Measurements from ENCODE around the gene MMP12. TPM values are rescaled to one million over a fixed set of nuclear protein-coding genes. Genes with fewer than 3 reads are reported as not detected.

The MMP12 gene
- total and polyA plus RNA-seq, 2 experiments from 2014 or later, result not detected

DNA sequence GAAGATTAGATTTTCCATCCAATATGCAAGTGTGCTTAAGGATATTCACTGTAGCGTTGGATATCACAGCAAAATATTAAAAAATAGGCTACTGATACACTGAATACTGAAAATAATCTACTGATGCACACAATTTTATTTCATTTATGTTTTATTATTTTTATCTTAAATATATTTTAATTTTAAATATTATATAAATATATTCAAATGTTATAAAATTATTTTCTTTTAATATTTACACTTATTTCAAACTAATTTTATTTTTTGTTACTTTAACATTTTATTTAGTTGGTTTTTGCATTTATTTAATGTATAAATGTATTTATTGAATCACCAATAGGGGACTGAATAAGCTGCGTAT lies 43.7 kb downstream of the MMP12 start:
- Histone ChIP-seq H3K36me3 (ENCODE audit: insufficient read depth) (no peaks in the 10 kb centered on the region), H2AFZ (no peak overlapping the region), H3K9me2 (ENCODE audit: insufficient read depth) (no peaks in the 10 kb centered on the region), H3K79me2 (replicated peaks; ENCODE audit: insufficient read depth) (no peaks in the 10 kb centered on the region), H3K4me1 (ENCODE audit: insufficient read depth) (peaks cover 8% of the 10 kb centered on the region), H4K20me1 (replicated peaks; ENCODE audit: insufficient read depth) (no peaks in the 10 kb centered on the region), H3K4me3 (no peak overlapping the region), H3K4me2 (no peak overlapping the region), H3K27ac (ENCODE audit: low read depth) (no peak overlapping the region), H3F3A (replicated peaks; ENCODE audit: low read depth) (no peaks in the 10 kb centered on the region), H3K27me3 (ENCODE audit: insufficient read depth) (no peaks in the 10 kb centered on the region)
- Mint-ChIP-seq H3K27ac (no peak overlapping the region), H3K9me3 (peaks cover 10% of the 10 kb centered on the region), H3K36me3 (ENCODE audit: low read depth) (peaks cover 9% of the 10 kb centered on the region), H3K4me1 (peaks cover 18% of the 10 kb centered on the region), H3K4me3 (no peak overlapping the region), H3K27me3 (ENCODE audit: insufficient read depth, low read depth, poor library complexity) (no peaks in the 10 kb centered on the region)
- DNase-seq (ENCODE audit: low spot score) (no peak), ATAC-seq (no peak)
- TF ChIP-seq ZNF114 (CRISPR knock-in tag; IDR thresholded peaks at IDR 0.05) (no peak), EZH2 (IDR thresholded peaks at IDR 0.05; ENCODE audit: low read depth, unreplicated experiment) (no peak), POLR2AphosphoS5 (IDR thresholded peaks at IDR 0.05; ENCODE audit: low read depth) (no peak), NANOG (IDR thresholded peaks at IDR 0.05; ENCODE audit: borderline replicate concordance) (no peak), EZH2phosphoT487 (IDR thresholded peaks at IDR 0.05; ENCODE audit: unreplicated experiment) (no peak), CREB1 (CRISPR knock-in tag; IDR thresholded peaks at IDR 0.05; ENCODE audit: low read depth) (no peak), JUNB (IDR thresholded peaks at IDR 0.05; ENCODE audit: unreplicated experiment) (no peak), STAT1 (IDR thresholded peaks at IDR 0.05; ENCODE audit: unreplicated experiment) (no peak), ZNF331 (CRISPR knock-in tag; IDR thresholded peaks at IDR 0.05; ENCODE audit: low read depth) (no peak)
- TF ChIP-seq, protein P1, sequence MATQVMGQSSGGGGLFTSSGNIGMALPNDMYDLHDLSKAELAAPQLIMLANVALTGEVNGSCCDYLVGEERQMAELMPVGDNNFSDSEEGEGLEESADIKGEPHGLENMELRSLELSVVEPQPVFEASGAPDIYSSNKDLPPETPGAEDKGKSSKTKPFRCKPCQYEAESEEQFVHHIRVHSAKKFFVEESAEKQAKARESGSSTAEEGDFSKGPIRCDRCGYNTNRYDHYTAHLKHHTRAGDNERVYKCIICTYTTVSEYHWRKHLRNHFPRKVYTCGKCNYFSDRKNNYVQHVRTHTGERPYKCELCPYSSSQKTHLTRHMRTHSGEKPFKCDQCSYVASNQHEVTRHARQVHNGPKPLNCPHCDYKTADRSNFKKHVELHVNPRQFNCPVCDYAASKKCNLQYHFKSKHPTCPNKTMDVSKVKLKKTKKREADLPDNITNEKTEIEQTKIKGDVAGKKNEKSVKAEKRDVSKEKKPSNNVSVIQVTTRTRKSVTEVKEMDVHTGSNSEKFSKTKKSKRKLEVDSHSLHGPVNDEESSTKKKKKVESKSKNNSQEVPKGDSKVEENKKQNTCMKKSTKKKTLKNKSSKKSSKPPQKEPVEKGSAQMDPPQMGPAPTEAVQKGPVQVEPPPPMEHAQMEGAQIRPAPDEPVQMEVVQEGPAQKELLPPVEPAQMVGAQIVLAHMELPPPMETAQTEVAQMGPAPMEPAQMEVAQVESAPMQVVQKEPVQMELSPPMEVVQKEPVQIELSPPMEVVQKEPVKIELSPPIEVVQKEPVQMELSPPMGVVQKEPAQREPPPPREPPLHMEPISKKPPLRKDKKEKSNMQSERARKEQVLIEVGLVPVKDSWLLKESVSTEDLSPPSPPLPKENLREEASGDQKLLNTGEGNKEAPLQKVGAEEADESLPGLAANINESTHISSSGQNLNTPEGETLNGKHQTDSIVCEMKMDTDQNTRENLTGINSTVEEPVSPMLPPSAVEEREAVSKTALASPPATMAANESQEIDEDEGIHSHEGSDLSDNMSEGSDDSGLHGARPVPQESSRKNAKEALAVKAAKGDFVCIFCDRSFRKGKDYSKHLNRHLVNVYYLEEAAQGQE (IDR thresholded peaks at IDR 0.05; ENCODE audit: unreplicated experiment), result no peak
- TF ChIP-seq, protein P2, sequence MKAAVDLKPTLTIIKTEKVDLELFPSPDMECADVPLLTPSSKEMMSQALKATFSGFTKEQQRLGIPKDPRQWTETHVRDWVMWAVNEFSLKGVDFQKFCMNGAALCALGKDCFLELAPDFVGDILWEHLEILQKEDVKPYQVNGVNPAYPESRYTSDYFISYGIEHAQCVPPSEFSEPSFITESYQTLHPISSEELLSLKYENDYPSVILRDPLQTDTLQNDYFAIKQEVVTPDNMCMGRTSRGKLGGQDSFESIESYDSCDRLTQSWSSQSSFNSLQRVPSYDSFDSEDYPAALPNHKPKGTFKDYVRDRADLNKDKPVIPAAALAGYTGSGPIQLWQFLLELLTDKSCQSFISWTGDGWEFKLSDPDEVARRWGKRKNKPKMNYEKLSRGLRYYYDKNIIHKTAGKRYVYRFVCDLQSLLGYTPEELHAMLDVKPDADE (IDR thresholded peaks at IDR 0.05), result no peak
- TF ChIP-seq, protein P3, sequence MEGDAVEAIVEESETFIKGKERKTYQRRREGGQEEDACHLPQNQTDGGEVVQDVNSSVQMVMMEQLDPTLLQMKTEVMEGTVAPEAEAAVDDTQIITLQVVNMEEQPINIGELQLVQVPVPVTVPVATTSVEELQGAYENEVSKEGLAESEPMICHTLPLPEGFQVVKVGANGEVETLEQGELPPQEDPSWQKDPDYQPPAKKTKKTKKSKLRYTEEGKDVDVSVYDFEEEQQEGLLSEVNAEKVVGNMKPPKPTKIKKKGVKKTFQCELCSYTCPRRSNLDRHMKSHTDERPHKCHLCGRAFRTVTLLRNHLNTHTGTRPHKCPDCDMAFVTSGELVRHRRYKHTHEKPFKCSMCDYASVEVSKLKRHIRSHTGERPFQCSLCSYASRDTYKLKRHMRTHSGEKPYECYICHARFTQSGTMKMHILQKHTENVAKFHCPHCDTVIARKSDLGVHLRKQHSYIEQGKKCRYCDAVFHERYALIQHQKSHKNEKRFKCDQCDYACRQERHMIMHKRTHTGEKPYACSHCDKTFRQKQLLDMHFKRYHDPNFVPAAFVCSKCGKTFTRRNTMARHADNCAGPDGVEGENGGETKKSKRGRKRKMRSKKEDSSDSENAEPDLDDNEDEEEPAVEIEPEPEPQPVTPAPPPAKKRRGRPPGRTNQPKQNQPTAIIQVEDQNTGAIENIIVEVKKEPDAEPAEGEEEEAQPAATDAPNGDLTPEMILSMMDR (conservative IDR thresholded peaks at IDR 0.05; ENCODE audit: low read depth in 2 of 2), result no peak
- TF ChIP-seq, protein P4, sequence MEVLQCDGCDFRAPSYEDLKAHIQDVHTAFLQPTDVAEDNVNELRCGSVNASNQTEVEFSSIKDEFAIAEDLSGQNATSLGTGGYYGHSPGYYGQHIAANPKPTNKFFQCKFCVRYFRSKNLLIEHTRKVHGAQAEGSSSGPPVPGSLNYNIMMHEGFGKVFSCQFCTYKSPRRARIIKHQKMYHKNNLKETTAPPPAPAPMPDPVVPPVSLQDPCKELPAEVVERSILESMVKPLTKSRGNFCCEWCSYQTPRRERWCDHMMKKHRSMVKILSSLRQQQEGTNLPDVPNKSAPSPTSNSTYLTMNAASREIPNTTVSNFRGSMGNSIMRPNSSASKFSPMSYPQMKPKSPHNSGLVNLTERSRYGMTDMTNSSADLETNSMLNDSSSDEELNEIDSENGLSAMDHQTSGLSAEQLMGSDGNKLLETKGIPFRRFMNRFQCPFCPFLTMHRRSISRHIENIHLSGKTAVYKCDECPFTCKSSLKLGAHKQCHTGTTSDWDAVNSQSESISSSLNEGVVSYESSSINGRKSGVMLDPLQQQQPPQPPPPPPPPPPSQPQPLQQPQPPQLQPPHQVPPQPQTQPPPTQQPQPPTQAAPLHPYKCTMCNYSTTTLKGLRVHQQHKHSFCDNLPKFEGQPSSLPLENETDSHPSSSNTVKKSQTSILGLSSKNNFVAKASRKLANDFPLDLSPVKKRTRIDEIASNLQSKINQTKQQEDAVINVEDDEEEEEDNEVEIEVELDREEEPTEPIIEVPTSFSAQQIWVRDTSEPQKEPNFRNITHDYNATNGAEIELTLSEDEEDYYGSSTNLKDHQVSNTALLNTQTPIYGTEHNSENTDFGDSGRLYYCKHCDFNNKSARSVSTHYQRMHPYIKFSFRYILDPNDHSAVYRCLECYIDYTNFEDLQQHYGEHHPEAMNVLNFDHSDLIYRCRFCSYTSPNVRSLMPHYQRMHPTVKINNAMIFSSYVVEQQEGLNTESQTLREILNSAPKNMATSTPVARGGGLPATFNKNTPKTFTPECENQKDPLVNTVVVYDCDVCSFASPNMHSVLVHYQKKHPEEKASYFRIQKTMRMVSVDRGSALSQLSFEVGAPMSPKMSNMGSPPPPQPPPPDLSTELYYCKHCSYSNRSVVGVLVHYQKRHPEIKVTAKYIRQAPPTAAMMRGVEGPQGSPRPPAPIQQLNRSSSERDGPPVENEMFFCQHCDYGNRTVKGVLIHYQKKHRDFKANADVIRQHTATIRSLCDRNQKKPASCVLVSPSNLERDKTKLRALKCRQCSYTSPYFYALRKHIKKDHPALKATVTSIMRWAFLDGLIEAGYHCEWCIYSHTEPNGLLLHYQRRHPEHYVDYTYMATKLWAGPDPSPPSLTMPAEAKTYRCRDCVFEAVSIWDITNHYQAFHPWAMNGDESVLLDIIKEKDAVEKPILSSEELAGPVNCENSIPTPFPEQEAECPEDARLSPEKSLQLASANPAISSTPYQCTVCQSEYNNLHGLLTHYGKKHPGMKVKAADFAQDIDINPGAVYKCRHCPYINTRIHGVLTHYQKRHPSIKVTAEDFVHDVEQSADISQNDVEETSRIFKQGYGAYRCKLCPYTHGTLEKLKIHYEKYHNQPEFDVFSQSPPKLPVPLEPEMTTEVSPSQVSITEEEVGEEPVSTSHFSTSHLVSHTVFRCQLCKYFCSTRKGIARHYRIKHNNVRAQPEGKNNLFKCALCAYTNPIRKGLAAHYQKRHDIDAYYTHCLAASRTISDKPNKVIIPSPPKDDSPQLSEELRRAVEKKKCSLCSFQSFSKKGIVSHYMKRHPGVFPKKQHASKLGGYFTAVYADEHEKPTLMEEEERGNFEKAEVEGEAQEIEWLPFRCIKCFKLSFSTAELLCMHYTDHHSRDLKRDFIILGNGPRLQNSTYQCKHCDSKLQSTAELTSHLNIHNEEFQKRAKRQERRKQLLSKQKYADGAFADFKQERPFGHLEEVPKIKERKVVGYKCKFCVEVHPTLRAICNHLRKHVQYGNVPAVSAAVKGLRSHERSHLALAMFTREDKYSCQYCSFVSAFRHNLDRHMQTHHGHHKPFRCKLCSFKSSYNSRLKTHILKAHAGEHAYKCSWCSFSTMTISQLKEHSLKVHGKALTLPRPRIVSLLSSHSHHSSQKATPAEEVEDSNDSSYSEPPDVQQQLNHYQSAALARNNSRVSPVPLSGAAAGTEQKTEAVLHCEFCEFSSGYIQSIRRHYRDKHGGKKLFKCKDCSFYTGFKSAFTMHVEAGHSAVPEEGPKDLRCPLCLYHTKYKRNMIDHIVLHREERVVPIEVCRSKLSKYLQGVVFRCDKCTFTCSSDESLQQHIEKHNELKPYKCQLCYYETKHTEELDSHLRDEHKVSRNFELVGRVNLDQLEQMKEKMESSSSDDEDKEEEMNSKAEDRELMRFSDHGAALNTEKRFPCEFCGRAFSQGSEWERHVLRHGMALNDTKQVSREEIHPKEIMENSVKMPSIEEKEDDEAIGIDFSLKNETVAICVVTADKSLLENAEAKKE (CRISPR knock-in tag; IDR thresholded peaks at IDR 0.05), result no peak
